Activated CD8-positive, alpha-beta memory T cell treated with anti-CD3 and anti-CD28 coated beads for 1 hour (primary cell): ENCODE data around the gene RTTN.
"Not testable (repeated sequence)": the region's sequence is repeated elsewhere in the genome, so short reads cannot be mapped to it uniquely, and the experiment has no call there.

ENCODE experiments used
- DNase-seq, 2 donors: peaks; one replicate each; pipeline ENCODE4 v3.0.0-alpha.2; 2020; ENCODE audit warnings: low read depth in 1 of 2; ENCODE audit errors: extremely low read depth in 1 of 2

The RTTN gene

GRCh38 chr18:69985239-69985638 is 220.2 kb downstream of the RTTN start:
- no peak for DNase-seq

DNA sequence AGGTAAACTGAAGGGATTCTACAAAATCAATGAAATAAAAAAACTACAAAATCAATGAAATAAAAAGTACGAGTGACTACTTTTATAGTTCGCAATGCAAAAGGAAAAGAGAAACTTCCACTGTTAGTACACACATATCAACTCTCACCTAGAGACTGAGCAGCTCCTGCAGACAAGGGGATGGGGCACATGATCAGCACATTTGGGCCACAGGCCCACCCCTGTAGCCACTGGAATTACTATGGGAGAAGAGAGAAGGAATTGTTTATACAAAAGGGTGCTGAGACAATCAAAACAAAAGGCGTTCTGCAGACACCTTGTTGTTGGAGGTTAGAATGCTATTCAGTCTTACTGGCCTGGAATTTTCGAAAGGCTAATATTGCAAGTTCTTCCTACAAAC is 223.1 kb downstream of the RTTN start:
- DNase-seq = no peak

DNA sequence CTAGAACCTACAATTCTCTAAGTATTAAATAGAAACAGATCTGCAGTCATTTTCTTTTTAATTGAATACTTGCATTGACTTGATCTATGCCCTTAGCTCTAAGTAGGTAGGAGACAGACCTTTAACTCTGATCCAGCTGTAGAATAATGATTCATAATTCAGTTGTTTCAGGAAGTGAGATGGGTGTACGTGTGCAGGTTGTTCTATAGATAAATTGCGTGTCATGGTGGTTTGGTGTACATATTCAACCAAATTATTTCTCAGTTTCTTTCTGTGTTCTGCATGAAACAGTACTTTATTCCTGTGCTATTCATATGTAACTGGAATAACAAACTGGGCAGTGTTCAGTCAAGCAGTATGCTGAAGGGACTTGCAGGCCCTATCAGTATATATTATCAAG is 223.5 kb downstream of the RTTN start:
- DNase-seq = no peak

DNA sequence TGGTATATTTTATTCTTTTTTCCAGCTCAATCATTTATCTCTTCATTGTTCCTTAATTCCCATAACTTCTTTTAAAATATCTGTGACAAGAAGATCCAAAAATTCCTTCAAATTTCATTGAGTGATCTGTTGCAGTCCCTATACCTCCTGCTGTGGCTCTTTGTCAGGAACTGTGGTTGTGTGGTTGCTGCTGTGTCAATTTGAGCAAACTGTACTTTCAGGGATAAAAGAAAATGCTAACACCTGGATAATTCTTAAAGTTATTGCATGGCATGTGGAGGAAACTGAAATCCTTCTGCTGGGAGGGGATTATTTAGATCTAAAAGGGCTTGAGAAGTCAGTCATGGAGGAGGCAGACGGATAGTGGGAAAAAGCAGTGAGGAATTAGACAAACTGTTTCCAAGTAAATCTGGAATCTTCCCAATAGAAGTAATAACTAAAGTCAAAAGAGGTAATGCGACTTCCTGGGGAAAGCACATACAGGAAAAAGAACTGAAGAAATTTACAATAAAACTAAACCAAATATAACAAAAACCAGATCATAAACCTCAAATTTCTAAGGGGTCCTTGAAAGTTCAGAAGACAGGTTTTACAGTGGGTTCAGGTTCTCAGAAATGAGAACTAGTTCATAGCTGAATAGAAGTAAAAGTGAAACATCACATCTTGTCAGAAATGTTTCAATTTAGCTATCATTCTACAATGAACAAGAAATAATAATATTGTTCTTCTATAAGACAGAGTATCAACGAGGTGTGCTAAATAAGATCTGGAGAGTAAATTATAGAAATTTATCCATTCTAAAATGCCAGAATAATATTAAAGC is 224.3 kb downstream of the RTTN start:
- DNase-seq = no peak

DNA sequence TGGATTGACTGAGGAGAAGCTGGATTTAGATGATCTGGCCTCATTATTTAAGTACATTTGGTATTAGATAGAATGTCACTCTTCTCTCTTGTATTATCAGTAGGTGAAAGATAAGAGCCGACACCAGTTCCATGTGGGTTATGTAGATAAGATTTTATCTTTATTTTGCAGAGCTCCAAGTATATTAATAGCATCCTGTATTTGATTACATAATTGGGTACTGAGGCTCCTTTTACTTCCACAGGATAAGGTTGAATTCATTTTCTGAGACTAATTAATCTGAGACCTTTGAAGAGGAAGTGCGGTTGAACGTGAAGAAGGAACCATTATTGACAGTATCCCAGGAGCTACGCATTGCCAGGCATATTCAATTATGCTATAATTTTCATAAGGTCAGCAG is 225.0 kb downstream of the RTTN start:
- DNase-seq = no peak

GRCh38 chr18:69978732-69979715 is 226.5 kb downstream of the RTTN start:
- DNase-seq = no peak

- DNase-seq = not testable (repeated sequence)
Observed at GRCh38 chr18:69975294-69975693, 230.2 kb downstream of the RTTN start.

DNA sequence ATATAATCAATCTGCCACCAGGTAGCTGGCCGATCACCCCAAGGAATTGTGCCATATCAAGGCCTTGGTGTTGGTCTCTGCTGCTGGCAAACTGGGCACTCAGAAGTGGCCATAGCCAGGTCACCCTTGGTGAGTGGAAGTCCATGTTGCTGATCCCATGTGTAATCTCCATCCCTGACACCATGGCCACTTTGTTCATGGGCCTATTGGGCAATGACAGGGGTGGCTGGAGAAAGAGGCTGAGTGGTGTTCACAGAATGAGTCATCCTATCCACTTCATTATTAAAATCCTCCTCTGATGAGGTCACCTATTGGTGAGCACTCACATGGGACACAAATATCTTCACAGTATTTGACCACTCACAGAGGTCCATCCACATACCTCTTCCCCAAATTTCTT is 231.1 kb downstream of the RTTN start:
- DNase-seq = no peak

- DNase-seq = no peak
Observed at GRCh38 chr18:69969491-69969890, 236.0 kb downstream of the RTTN start.

- no peak for DNase-seq
Observed at GRCh38 chr18:69968039-69968438, 237.4 kb downstream of the RTTN start.

DNA sequence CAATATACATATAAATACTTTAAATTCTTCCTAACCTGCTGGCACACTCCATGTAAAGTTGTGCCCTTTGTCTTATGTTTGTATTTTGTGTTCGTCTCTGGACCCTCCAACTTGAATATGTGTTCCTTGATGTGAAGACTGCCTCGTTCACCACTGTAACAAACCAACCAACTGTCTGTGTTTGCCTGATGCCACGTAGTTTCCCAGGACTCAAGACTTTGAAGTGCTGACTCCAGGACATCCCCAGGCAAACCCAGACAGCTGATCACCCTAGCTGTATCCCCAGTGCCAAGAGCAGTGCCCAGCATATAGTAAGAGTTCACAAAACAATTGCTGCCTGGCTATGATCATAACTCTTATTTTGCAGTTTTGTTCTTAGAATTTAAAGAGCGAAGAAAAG is 242.3 kb downstream of the RTTN start:
- DNase-seq = no peak

DNA sequence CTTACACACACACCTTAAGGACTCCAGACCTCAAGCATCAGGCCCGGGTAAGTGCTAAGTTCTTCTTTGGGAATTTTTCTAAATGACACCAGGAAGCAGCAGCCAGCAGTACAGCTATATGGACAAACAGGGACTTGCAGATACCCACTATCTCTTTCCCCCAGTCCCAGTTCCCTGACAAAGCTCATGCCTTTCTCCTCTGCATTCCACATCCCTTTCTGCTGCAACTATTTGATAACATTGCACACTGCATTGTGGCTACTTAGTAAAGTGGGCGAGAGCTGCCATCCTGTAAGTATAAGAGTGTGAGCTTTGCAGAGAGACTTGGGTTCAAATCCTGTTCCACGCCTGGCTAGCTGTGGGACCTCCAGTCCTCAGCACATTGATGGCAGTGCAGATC is 243.8 kb downstream of the RTTN start:
- DNase-seq = no peak

DNA sequence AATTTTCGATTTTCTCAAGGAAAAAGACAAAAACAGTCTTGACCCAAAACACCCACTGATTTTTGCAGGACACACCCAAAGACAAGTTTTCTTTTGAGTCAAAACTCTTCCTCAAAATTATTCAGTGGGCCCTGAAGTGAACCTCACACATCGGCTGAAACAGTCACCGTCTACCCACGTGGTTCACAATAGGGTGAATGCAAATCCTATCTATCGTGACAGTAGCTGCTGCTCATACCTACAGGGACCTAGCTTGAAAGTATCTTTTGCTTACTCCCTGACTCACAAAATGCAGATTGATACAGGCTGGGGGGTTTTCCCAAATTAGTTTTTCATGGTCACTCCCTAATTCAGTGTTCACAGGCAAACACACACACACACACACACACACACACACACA is 247.1 kb downstream of the RTTN start:
- DNase-seq = no peak

- no peak for DNase-seq
Observed at GRCh38 chr18:69957747-69958146, 247.7 kb downstream of the RTTN start.

DNA sequence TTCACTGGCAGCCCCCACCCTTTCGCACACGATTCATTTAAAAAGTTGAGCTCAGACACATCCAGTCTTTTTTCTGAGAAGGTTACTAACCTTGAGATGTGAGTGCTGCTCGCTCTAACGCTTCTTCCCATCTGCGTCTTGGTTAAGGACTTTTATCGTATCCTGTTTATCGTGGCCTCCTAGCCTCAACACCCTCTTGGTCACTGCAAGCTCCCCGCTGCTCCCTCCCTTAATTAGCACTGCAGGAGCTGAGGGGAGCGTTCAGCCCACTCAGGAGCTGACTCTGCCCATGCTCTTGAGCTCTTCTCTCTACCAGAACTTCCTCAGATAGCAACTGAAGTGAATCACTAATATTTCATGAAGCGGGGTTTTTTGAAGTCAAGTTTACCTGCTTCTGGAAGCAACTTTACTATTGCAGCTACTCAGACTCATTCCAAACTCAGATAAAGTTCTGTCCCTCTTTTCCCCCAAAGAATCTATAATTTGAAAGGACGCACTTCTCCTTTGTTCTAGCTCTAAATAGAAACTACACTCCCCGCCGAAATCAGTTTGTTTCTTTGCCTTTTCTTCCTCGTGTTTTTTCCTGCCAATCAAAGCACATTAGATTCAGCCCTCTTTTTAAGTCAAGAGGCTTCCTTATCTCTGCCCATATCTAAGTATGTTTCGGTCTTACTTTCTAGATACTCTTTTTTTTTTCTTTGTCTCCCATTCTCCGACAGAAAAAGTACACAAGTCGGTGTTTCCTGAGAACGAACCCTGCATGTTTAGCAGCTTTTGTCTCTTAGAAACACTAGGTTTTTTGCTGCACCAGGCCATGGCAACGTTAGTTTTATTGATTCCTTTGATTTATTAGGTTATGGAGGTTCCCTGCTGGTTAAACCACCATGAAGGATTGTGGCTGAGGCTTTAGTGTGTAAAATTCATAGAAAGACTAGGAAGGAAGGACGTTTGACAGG is 248.5 kb downstream of the RTTN start:
- no peak for DNase-seq

GRCh38 chr18:69956057-69956456 is 249.4 kb downstream of the RTTN start:
- no peak for DNase-seq

DNA sequence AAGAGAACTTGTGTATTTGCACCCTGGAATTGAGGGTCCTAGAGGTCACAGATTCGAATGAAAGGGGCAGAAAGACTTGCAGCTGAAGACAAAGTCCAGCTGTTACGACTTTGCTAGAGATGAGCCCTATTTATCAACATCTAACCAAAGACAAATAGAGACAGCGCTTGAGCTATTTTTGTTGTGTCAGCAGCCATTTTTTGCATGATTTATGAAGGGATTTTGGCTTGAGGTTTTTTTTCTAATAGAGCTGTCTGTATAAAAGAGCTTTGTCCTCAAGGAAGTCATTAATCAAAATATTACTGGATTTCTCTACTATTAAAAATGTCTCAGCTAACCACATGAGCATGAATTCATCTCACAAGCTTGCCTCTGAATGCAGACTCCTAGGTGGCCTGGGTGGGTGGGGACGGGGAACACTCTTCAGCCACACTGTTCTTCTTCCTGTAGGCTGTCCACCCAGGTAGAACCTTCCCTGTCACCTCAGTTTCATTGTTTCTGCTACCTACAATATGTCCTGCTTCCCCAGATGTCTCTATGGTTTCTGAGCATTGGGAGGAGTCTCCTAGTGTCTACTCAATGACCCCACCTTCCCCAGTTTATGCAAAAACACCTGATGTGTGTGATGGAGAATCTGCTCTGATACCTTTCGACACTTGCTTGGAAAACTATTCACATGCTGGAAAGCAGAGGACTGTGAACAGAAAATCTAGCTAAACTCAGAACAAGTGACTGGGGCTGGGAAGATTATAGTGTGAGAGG is 250.6 kb downstream of the RTTN start:
- DNase-seq = no peak

- no peak for DNase-seq
Observed at GRCh38 chr18:69953191-69953590, 252.3 kb downstream of the RTTN start.
